ENCODE data around the gene KCNQ5. TPM values are rescaled to one million over a fixed set of nuclear protein-coding genes. Genes with fewer than 3 reads are reported as not detected.
"Not testable (repeated sequence)": the region's sequence is repeated elsewhere in the genome, so short reads cannot be mapped to it uniquely, and the experiment has no call there.

Gene KCNQ5
- total RNA-seq, 4 donors from 2014 or later, result 0.96 to 3.4 (median 1.5) TPM

DNA sequence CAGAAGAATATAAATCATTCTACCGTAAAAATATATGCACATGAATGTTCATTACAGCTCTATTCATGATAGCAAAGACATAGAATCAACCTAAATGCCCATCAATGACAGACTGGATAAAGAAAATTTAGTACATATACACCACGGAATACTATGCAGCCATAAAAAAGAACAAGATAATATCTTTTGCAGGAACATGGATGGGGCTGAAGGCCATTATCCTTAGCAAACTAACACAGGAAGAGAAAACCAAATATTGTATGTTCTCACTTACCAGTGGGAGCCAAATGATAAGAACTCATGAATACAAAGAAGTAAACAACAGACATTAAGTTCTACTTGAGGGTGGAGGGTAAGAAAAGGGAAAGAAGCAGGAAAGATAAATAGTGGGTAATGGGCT lies 595.0 kb downstream of the KCNQ5 start:
- WGBS, 2 donors (ENCODE audit: low coverage in 1 of 2), result 86 to 100% methylated on average over 1 to 2 of the region's 2 CpGs
- Histone ChIP-seq H3K4me3 (no peak overlapping the region), H3K9me3 (no peaks in the 10 kb centered on the region), H3K27me3 (no peaks in the 10 kb centered on the region), H3K27ac (no peak overlapping the region), H3K36me3 (no peaks in the 10 kb centered on the region), H3K4me1 (no peaks in the 10 kb centered on the region)
- no peak for TF ChIP-seq POLR2A (IDR thresholded peaks at IDR 0.05)
- TF ChIP-seq, protein P1, sequence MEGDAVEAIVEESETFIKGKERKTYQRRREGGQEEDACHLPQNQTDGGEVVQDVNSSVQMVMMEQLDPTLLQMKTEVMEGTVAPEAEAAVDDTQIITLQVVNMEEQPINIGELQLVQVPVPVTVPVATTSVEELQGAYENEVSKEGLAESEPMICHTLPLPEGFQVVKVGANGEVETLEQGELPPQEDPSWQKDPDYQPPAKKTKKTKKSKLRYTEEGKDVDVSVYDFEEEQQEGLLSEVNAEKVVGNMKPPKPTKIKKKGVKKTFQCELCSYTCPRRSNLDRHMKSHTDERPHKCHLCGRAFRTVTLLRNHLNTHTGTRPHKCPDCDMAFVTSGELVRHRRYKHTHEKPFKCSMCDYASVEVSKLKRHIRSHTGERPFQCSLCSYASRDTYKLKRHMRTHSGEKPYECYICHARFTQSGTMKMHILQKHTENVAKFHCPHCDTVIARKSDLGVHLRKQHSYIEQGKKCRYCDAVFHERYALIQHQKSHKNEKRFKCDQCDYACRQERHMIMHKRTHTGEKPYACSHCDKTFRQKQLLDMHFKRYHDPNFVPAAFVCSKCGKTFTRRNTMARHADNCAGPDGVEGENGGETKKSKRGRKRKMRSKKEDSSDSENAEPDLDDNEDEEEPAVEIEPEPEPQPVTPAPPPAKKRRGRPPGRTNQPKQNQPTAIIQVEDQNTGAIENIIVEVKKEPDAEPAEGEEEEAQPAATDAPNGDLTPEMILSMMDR (IDR thresholded peaks at IDR 0.05), result no peak
- no peak for TF ChIP-seq EP300 (IDR thresholded peaks at IDR 0.05)
- TF ChIP-seq POLR2AphosphoS5 (IDR thresholded peaks at IDR 0.05), result no peak
- ATAC-seq, result no peak

DNA sequence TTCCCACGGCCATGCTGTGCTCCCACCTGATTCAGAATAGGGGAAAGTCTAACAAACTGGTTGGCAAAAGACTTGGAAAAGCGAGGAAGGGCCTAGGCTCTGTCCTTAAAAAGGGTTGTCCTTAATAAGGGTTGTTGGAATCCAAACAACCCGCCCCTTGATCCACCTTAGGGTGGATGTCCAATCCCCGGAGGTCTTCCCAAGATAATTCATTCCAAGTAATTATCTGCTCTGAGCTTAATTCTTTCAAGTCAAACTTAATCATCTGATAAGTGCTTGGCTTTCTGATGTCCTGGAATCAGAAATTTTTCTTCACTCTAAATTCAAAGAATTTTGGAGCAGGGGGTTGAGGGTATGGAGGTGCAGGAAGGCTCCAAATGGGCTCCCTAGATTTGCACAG lies 603.5 kb downstream of the KCNQ5 start, which contains the start of gene KHDC1L:
Gene KHDC1L, minus strand, starts transcription at position 101 of the 400 bp plus-strand sequence. Its CDS starts 88 bp downstream, at position 13.
- no peaks in the 10 kb centered on the region for H3K9me3 ChIP-seq
- no peak within 1 kb of the TSS for H3K4me3 ChIP-seq
- TF ChIP-seq POLR2AphosphoS5 (IDR thresholded peaks at IDR 0.05), result no peak
- no peak for TF ChIP-seq POLR2A (IDR thresholded peaks at IDR 0.05)
- no peak for TF ChIP-seq EP300 (IDR thresholded peaks at IDR 0.05)
- TF ChIP-seq, protein P1 (IDR thresholded peaks at IDR 0.05), result no peak
- no peaks in the 10 kb centered on the region for H3K36me3 ChIP-seq
- ATAC-seq, result no peak
- no peaks in the 10 kb centered on the region for H3K27me3 ChIP-seq
- H3K4me1 ChIP-seq, result no peaks in the 10 kb centered on the region
- H3K27ac ChIP-seq, result no peak within 1 kb of the TSS
- WGBS, 2 donors (ENCODE audit: low coverage in 1 of 2), result 91 to 94% methylated on average over 2 to 4 of the region's 4 CpGs

DNA sequence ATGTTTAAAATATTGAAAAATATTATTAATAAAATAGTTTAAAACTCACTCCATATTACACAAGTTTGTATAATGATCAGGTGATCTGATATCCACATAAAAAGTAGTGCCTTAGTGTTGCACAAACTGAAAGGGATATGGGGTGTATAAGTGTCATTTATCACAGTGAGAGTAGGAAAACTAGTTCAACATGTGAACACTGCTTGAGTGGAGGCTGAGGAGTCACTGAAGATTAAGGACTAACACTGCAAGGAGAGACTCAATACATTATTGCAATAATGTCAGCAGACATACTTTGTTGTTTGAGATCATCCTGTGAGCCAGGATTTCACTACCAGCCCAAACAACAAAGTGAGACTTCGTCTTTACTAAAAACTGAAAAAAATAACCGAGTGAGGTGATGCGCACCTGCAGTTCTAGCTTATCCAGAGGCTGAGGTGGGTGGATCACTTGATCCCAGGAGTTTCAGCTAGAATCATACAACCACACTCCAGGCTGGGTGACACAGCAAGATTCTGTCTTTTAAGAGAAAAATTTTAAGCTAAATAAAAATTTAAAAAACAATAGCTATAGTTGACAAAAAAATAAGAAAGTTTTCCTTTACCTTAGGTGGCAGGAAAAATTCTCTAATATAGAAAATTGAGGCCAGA lies 605.9 kb downstream of the KCNQ5 start:
- H3K4me3 ChIP-seq, result no peak overlapping the region
- no peaks in the 10 kb centered on the region for H3K4me1 ChIP-seq
- H3K36me3 ChIP-seq, result no peaks in the 10 kb centered on the region
- ATAC-seq, result no peak
- TF ChIP-seq EP300 (IDR thresholded peaks at IDR 0.05) (no peak), POLR2A (IDR thresholded peaks at IDR 0.05) (no peak), POLR2AphosphoS5 (IDR thresholded peaks at IDR 0.05) (no peak)
- TF ChIP-seq, protein P1 (IDR thresholded peaks at IDR 0.05), result no peak
- 94% methylated on average over 3 of the region's 3 CpGs for WGBS, 2 donors (ENCODE audit: low coverage in 1 of 2)
- no peak overlapping the region for H3K27ac ChIP-seq
- no peaks in the 10 kb centered on the region for H3K27me3 ChIP-seq
- no peaks in the 10 kb centered on the region for H3K9me3 ChIP-seq

DNA sequence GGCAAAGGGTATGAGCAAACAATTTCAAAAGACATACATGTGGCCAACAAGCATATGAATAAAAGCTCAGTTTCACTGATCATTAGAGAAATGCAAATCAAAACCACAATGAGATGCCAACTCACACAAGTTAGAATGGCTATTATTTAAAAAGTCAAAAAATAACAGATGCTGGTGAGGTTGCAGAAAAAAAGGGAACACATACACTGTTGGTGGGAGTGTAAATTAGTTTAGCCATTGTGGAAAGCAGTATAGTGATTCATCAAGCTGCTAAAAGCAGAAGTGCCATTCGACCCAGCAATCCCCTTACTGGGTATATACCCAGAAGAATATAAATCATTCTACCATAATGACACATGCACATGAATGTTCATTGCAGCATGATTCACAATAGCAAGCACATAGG lies 610.1 kb downstream of the KCNQ5 start:
- H3K4me1 ChIP-seq, result no peaks in the 10 kb centered on the region
- no peak overlapping the region for H3K27ac ChIP-seq
- no peaks in the 10 kb centered on the region for H3K27me3 ChIP-seq
- TF ChIP-seq POLR2A (IDR thresholded peaks at IDR 0.05) (no peak), POLR2AphosphoS5 (IDR thresholded peaks at IDR 0.05) (no peak), EP300 (IDR thresholded peaks at IDR 0.05) (no peak)
- TF ChIP-seq, protein P1 (IDR thresholded peaks at IDR 0.05), result no peak
- H3K9me3 ChIP-seq, result no peaks in the 10 kb centered on the region
- no peak for ATAC-seq
- no peak overlapping the region for H3K4me3 ChIP-seq
- H3K36me3 ChIP-seq, result no peaks in the 10 kb centered on the region
- WGBS, 2 donors (ENCODE audit: low coverage in 1 of 2), result 33 to 56% methylated on average over 1 of the region's 1 CpG

DNA sequence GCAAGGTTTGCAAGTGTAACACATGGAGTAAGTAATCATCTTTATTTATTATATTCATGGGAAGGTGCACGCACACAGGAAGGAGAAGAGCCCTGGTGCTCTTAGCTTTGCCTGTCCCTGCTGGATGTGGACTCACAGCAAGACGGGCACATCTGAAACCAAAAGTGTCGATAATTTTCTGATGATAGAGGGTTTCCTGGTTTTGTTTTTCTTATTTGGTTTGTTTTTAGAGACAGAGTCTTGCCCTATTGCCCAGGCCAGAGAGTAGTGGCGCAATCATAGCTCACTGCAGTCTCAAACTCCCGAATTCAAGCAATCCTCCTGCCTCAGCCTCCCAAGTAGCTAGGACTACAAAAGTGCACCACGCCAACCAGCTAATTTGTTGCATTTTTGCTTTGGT lies 611.2 kb downstream of the KCNQ5 start:
- no peak for ATAC-seq
- Histone ChIP-seq H3K27ac (no peak overlapping the region), H3K4me1 (no peaks in the 10 kb centered on the region), H3K4me3 (no peak overlapping the region), H3K9me3 (no peaks in the 10 kb centered on the region), H3K27me3 (no peaks in the 10 kb centered on the region), H3K36me3 (no peaks in the 10 kb centered on the region)
- 95 to 96% methylated on average over 4 of the region's 6 CpGs for WGBS, 2 donors (ENCODE audit: low coverage in 1 of 2)
- no peak for TF ChIP-seq EP300 (IDR thresholded peaks at IDR 0.05)
- TF ChIP-seq, protein P1 (IDR thresholded peaks at IDR 0.05), result no peak
- TF ChIP-seq POLR2AphosphoS5 (IDR thresholded peaks at IDR 0.05), result no peak
- no peak for TF ChIP-seq POLR2A (IDR thresholded peaks at IDR 0.05)

DNA sequence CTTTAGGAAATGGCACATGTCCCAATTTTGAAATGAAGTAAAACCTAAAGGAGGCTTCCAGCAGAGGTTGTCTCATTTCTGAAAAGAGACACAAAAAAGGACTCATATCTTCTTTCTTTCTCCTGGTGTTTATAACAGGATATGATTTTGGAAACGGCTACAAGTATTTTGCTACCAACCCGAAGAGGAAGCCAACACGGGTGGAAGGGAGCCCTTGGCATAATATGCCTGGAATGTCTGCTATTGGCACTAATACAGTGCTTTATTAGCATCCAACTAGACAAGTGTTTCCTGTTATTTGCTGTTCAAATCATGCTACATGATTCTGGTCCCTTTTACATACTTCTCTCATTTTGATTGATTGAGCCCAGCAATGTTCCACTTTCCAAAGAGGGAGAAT lies 612.1 kb downstream of the KCNQ5 start:
- ATAC-seq, H3K4me1 ChIP-seq: not testable (repeated sequence)

More for the DNA sequence above, 612.1 kb downstream of the KCNQ5 start:
- not testable (repeated sequence) for H3K36me3 ChIP-seq, H3K4me3 ChIP-seq, H3K27me3 ChIP-seq, H3K9me3 ChIP-seq, H3K27ac ChIP-seq
- 26 to 52% methylated on average over 3 of the region's 3 CpGs for WGBS, 2 donors (ENCODE audit: low coverage in 1 of 2)
